K562 (cell line): ENCODE results near the gene CNOT4. TPM values are rescaled to one million over a fixed set of nuclear protein-coding genes. Genes with fewer than 3 reads are reported as not detected.

Experiments used
- ATAC-seq: fragments of 200-7000 bp; cut with Tn5 transposase; 3 replicates; pipeline ENCODE4 v1.9.1; 2020; ENCODE audit warnings: moderate library complexity
- BruUV-seq: library from RNA; stranded (reverse); fragments of 400-500 nt; replicated peaks from 2 replicates; lab custom pipeline; 2021; lab: Mats Ljungman, UMichigan
- CTCF ChIA-PET: fragments of 300-600 bp; formaldehyde crosslinking; extraction: SDS; loops from one replicate; lab custom pipeline; 2021; ENCODE audit warnings: low intra/inter-chr PET ratio; lab: Yijun Ruan, JAX
- POLR2A ChIA-PET: fragments of 300-600, 350-650 bp; sonication (Branson Sonifier 250); formaldehyde crosslinking; extraction: SDS; loops from one replicate; lab custom pipeline; 2021; ENCODE audit warnings: antibody characterized with exemption, inconsistent platforms; lab: Yijun Ruan, JAX
- DNase-seq, 4 experiments: peaks; one replicate each; pipeline versions ENCODE4 v3.0.0 to v3.0.0-alpha.2; 2011 to 2018; ENCODE audit warnings: low spot score in 3 of 4, mixed read lengths in 3 of 4; ENCODE audit errors: extremely low read depth in 1 of 4
- FAIRE-seq: peaks from 2 replicates; lab custom pipeline; 2011; peaks lifted over from hg19 to GRCh38; lab: Jason Lieb, UNC
- H2AFZ ChIP-seq: 2 replicates; pipeline ENCODE4 v1.6.0; 2011; ENCODE audit warnings: low read depth, low read length, control low read depth, inconsistent platforms
- H3K27ac ChIP-seq: fragments of 200-600 bp; 3 replicates; pipeline ENCODE4 v1.8.0; 2011; ENCODE audit warnings: low read depth, mild to moderate bottlenecking, control low read depth, inconsistent platforms, low read length, moderate library complexity, mixed read lengths; ENCODE audit errors: extremely low read depth
- H3K27me3 ChIP-seq, 2 experiments: fragments of 300-600 bp in 1 of 2; 2 replicates in 1 of 2; 3 replicates in 1 of 2; pipeline versions ENCODE4 v1.6.0 to v1.8.0; 2011; ENCODE audit warnings: inconsistent platforms in 2 of 2, low read length in 2 of 2, mild to moderate bottlenecking in 1 of 2, mixed read lengths in 1 of 2, moderate library complexity in 1 of 2; ENCODE audit not compliant: control insufficient read depth in 2 of 2, insufficient read depth in 2 of 2
- H3K36me3 ChIP-seq: fragments of 300-600 bp; 3 replicates; pipeline ENCODE4 v1.8.0; 2011; ENCODE audit warnings: mild to moderate bottlenecking, low read length, inconsistent platforms; ENCODE audit not compliant: control insufficient read depth, insufficient read depth
- H3K4me1 ChIP-seq, 2 experiments: fragments of 200-600 bp in 1 of 2; replicated peaks in 1 of 2; 2 replicates in 1 of 2; 3 replicates in 1 of 2; pipeline versions ENCODE4 v1.5.1 to v1.8.0; 2011; ENCODE audit warnings: inconsistent platforms in 2 of 2, low read length in 2 of 2, mild to moderate bottlenecking in 1 of 2, mixed read lengths in 1 of 2, moderate library complexity in 1 of 2; ENCODE audit not compliant: control insufficient read depth in 2 of 2, insufficient read depth in 2 of 2
- H3K4me2 ChIP-seq: 2 replicates; pipeline ENCODE4 v1.6.1; 2011; ENCODE audit warnings: low read length, control low read depth, inconsistent platforms, mixed read lengths; ENCODE audit not compliant: insufficient read depth
- H3K4me3 ChIP-seq: fragments of 200-600 bp; sonication (generic), shearing (Covaris generic); 2 replicates; pipeline ENCODE4 v1.5.1; 2016; ENCODE audit warnings: control low read depth, inconsistent platforms
- H3K79me2 ChIP-seq: fragments of 200-600 bp; 3 replicates; pipeline ENCODE4 v1.8.0; 2011; ENCODE audit warnings: low read length, inconsistent platforms; ENCODE audit not compliant: control insufficient read depth, insufficient read depth
- H3K9ac ChIP-seq, 2 experiments: 2 replicates each; pipeline versions ENCODE4 v1.6.0 to v1.6.1; 2011; ENCODE audit warnings: low read depth in 2 of 2, low read length in 2 of 2, control low read depth in 1 of 2, inconsistent platforms in 1 of 2, mild to moderate bottlenecking in 1 of 2, mixed read lengths in 1 of 2; ENCODE audit not compliant: insufficient read depth in 1 of 2
- H3K9me1 ChIP-seq: one replicate; pipeline ENCODE4 v1.6.0; 2011; ENCODE audit warnings: inconsistent platforms, mild to moderate bottlenecking, low read length, moderate library complexity; ENCODE audit not compliant: control insufficient read depth, insufficient read depth
- H3K9me3 ChIP-seq: replicated peaks from 2 replicates; pipeline ENCODE4 v1.5.1; 2011; ENCODE audit warnings: low read depth, low read length, inconsistent platforms; ENCODE audit not compliant: control insufficient read depth, insufficient read depth
- H4K20me1 ChIP-seq: replicated peaks from 2 replicates; pipeline ENCODE4 v1.6.1; 2011; ENCODE audit warnings: low read length, inconsistent platforms, mixed read lengths; ENCODE audit not compliant: control insufficient read depth, insufficient read depth
- CAMTA2 ChIP-seq: fragments of 250-450 bp; sonication (Bioruptor Pico); conservative IDR thresholded peaks from 2 replicates; pipeline ENCODE4 v1.5.1; 2022
- ETS2 ChIP-seq: IDR thresholded peaks from 2 replicates; pipeline ENCODE4 v1.6.1; 2016; ENCODE audit warnings: borderline replicate concordance, missing genetic modification characterization, mild to moderate bottlenecking, moderate library complexity, missing compliant biosample characterization; ENCODE audit not compliant: poor library complexity, severe bottlenecking
- MECOM ChIP-seq: fragments of 250-450 bp; sonication (Bioruptor Pico); IDR thresholded peaks from 2 replicates; pipeline ENCODE4 v1.8.0; 2022; ENCODE audit warnings: inconsistent platforms
- in situ Hi-C: fragments of 300-500 bp; cut with MboI; formaldehyde crosslinking; loops from 4 replicates; pipeline ENCODE4 v1.15.0; 2018; ENCODE audit warnings: inconsistent platforms, mixed read lengths
- intact Hi-C: fragments of 100-400 bp; cut with micrococcal nuclease; formaldehyde crosslinking; loops from 2 replicates; pipeline ENCODE4 v1.14.2; 2022
- polyA plus RNA-seq, 8 experiments: library from polyadenylated mRNA; depleted of rRNA in 4 of 8; stranded (reverse) in 5 of 8; unstranded in 3 of 8; fragments of >200 nt; fragmentation: Nextera tagmentation in 2 of 8; fragmentation: Illumina TruSeq in 1 of 8; extraction: Ambion mirVana in 2 of 8; extraction: Trizol in 1 of 8; gene quantifications; 2 replicates each; pipeline versions ENCODE4 v1.2.1 to v1.2.3, GENCODE V29; 2011 to 2014; ENCODE audit warnings: inconsistent platforms in 1 of 8, missing spikeins in 1 of 8
- total RNA-seq, 7 experiments: library from RNA; depleted of rRNA in 6 of 7; stranded (reverse); fragments of >200 nt in 6 of 7; fragmentation: Illumina TruSeq in 2 of 7; extraction: Trizol in 2 of 7; gene quantifications; 2 replicates each; pipeline versions ENCODE4 v1.2.1 to v1.2.3, GENCODE V29; 2011 to 2021; ENCODE audit warnings: low replicate concordance in 1 of 7
- TF ChIP-seq, protein P1 (sequence below): fragments of 450-650 bp; IDR thresholded peaks from 2 replicates; pipeline ENCODE4 v1.6.1; 2016; ENCODE audit warnings: borderline replicate concordance

The CNOT4 gene
- total and polyA plus RNA-seq, 9 of the 15 experiments (the other 6 are each of a cell fraction or from before 2014, with no cell fraction given) = 8.6 to 24.1 (median 15.4) TPM

DNA sequence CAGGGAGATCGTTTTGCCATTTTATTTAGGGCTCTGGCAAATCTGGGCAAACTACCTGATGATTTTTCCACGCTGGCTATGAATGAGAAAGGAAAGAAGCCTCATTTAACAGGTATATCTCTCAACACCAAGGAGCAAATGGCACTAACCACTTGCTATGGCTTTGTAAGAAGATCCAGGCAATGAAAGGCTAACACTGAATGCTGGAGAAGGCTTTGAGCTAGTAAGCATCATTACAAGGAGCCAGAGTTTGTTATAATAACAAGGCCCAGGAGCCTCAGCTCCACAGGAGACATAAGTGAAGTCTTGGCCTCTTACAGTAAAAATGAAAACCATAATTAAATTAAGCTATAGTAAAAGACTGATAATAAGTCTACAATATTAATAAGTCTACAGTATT is 123.1 kb downstream of the CNOT4 start (continued):
- no peak for TF ChIP-seq ETS2 (tag)
- TF ChIP-seq MECOM (CRISPR knock-in tag) = no peak
- no peak for TF ChIP-seq CAMTA2 (CRISPR knock-in tag)
- TF ChIP-seq, protein P1, sequence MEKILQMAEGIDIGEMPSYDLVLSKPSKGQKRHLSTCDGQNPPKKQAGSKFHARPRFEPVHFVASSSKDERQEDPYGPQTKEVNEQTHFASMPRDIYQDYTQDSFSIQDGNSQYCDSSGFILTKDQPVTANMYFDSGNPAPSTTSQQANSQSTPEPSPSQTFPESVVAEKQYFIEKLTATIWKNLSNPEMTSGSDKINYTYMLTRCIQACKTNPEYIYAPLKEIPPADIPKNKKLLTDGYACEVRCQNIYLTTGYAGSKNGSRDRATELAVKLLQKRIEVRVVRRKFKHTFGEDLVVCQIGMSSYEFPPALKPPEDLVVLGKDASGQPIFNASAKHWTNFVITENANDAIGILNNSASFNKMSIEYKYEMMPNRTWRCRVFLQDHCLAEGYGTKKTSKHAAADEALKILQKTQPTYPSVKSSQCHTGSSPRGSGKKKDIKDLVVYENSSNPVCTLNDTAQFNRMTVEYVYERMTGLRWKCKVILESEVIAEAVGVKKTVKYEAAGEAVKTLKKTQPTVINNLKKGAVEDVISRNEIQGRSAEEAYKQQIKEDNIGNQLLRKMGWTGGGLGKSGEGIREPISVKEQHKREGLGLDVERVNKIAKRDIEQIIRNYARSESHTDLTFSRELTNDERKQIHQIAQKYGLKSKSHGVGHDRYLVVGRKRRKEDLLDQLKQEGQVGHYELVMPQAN = no peak

GRCh38 chr7:135386181-135386580 is 123.7 kb downstream of the CNOT4 start:
- Histone ChIP-seq H2AFZ (no peak overlapping the region), H3K79me2 (no peaks in the 10 kb centered on the region), H3K4me3 (no peak overlapping the region), H3K27me3 (no peaks in the 10 kb centered on the region), H3K9me1 (no peaks in the 10 kb centered on the region), H3K4me2 (no peak overlapping the region), H3K27ac (no peak overlapping the region), H3K9ac (no peak overlapping the region), H4K20me1 (no peaks in the 10 kb centered on the region), H3K9me3 (no peaks in the 10 kb centered on the region), H3K36me3 (peaks cover 12% of the 10 kb centered on the region; the same call in 2 of the 3 replicates), H3K4me1 (peaks cover 4 to 12% of the 10 kb centered on the region in 2 experiments; a peak in 4 of 5 replicates)
- TF ChIP-seq, protein P1 = no peak
- CTCF ChIA-PET = interaction anchor here (0.6 kb wide), 1 partner anchor 781 kb away, joined by 3 read pairs; no protein-coding TSS in a partner anchor
- in situ Hi-C loops (no loop called here), intact Hi-C loops (no loop called here)
- POLR2A ChIA-PET = interaction anchor here (0.6 to 2.2 kb wide), 3 partner anchors 9 to 27 kb away, joined by 3 to 10 read pairs (median 3); no protein-coding TSS in a partner anchor
- ATAC-seq (no peak), FAIRE-seq (no peak), DNase-seq (no peak)
- BruUV-seq = no TSS peak
